Cardiac fibroblast (primary cell): ENCODE results near the gene LRRC55.
A peak's percentile ranks its signal among the peaks of the same experiment; 100 is the strongest.

Experiments used
- DNase-seq, 2 donors: peaks; one replicate each; pipeline versions ENCODE4 v3.0.0 to v3.0.0-alpha.2; 2010; ENCODE audit warnings: low read depth in 2 of 2
- H3K4me3 ChIP-seq, 2 donors: replicated peaks in 1 of 2; 1 replicate in 1 of 2; 2 replicates in 1 of 2; pipeline ENCODE4 v1.5.1; 2011; ENCODE audit warnings: low read depth in 2 of 2, low read length in 2 of 2, mild to moderate bottlenecking in 2 of 2, moderate library complexity in 1 of 2
- CTCF ChIP-seq: IDR thresholded peaks from one replicate; pipeline ENCODE4 v1.5.1; 2011; ENCODE audit warnings: low read depth, mild to moderate bottlenecking, low read length, inconsistent platforms

Gene LRRC55

GRCh38 chr11:57222239-57222638 lies 40.5 kb downstream of the LRRC55 start:
- no peak for TF ChIP-seq CTCF
- H3K4me3 ChIP-seq = no peak overlapping the region
- no peak for DNase-seq

- no peak overlapping the region for H3K4me3 ChIP-seq
- DNase-seq = no peak
- TF ChIP-seq CTCF = no peak
Measured at GRCh38 chr11:57223601-57224000, 41.8 kb downstream of the LRRC55 start.

- no peak overlapping the region for H3K4me3 ChIP-seq
Measured at GRCh38 chr11:57224128-57224527, 42.4 kb downstream of the LRRC55 start.

GRCh38 chr11:57224537-57224936 lies 42.8 kb downstream of the LRRC55 start:
- H3K4me3 ChIP-seq = no peak overlapping the region
- TF ChIP-seq CTCF = no peak
- peak in 1 of 2 donors; percentile 36 for DNase-seq

More at GRCh38 chr11:57224128-57224527, 42.4 kb downstream of the LRRC55 start:
- no peak for DNase-seq
- TF ChIP-seq CTCF = no peak

GRCh38 chr11:57228600-57228999 lies 46.8 kb downstream of the LRRC55 start:
- no peak overlapping the region for H3K4me3 ChIP-seq
- no peak for TF ChIP-seq CTCF
- no peak for DNase-seq

- no peak for DNase-seq
- H3K4me3 ChIP-seq = no peak overlapping the region
- TF ChIP-seq CTCF = no peak
Measured at GRCh38 chr11:57230316-57230715, 48.6 kb downstream of the LRRC55 start.

GRCh38 chr11:57230791-57231538 lies 49.2 kb downstream of the LRRC55 start:
- no peak for DNase-seq
- H3K4me3 ChIP-seq = no peak overlapping the region
- TF ChIP-seq CTCF = no peak
